ENCODE measurements around the gene PIP5K1B.

Gene PIP5K1B

DNA sequence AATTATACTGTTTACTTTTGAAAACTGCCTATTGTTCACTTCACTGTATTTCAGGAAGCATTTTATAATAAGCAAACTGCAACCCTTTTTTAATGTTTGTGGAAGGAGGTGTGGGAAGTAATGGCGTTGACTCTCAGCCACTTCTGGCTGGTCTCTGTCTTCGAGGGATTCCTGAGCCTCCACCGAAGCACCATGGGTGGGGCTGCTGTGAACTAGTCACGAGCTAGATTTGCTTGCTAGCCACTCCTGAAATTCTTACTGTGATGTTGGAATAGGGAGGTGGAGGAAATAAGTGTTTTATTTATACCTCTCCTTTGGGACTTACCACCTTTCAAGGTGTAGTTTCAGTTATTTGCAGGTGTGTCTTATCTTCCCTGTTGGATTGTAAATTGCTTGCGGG, 26.8 kb downstream of the PIP5K1B start:
- TF ChIP-seq JUND (IDR thresholded peaks at IDR 0.05; ENCODE audit: low read depth): no peak
- in situ Hi-C loops (cut with HindIII; ENCODE audit: low pct_unique_long_range_greater_than_20kb, low sequenced_read_pairs): no loop called here
- no peak for DNase-seq (ENCODE audit: low read depth in 1 of 2, low spot score in 1 of 2)

DNA sequence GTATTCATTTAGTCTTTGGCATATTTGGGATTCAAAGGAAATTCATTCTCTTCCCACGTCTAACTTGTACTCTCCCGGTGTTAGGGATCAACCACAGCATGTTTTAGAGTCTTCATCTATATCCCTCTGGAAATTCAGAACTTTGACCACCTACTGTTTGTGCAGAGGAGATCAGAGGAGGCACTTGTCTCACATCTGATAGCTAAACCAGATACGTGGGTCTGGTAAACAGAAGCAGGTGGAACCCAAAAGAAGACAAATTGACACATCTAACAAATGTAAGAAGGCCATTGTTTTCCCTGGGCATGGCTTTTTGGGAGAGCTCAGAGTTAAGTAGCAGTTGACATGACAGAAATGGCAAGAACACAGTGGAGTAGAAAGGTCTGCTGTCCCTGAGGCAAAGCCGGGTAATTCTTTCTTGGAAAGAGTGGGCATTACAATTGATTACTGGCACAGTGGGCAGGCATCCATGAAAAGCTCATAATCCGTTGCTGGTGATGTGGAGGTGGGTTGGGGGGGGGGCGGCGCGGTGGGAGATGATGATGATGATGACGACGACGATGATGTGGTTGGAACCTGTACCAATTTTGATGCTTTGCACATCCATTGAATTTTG, 27.5 kb downstream of the PIP5K1B start:
- in situ Hi-C loops (cut with HindIII; ENCODE audit: low pct_unique_long_range_greater_than_20kb, low sequenced_read_pairs): no loop called here
- no peak for TF ChIP-seq JUND (IDR thresholded peaks at IDR 0.05; ENCODE audit: low read depth)
- no peak for DNase-seq (ENCODE audit: low read depth in 1 of 2, low spot score in 1 of 2)

DNA sequence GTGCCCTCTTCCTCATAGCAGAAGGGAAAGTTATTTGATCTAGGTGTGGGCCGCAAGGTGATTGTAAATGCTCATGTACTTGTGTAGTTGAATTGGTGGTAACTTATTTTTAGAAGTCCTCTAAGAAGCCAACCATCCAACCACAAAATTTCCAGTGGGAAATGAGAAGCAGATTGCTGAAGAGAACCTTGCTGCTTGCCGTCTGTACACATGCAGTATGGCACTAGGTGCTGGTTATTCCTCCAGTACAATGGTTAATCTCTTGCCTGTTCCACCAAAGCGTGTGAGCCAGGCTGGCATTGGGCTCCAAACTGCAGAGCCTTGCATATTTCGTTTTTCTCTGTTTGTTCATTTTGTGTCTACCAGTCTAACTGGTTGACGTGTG, 28.0 kb downstream of the PIP5K1B start:
- in situ Hi-C loops (cut with HindIII; ENCODE audit: low pct_unique_long_range_greater_than_20kb, low sequenced_read_pairs): no loop called here
- no peak for TF ChIP-seq JUND (IDR thresholded peaks at IDR 0.05; ENCODE audit: low read depth)
- DNase-seq (ENCODE audit: low read depth in 1 of 2, low spot score in 1 of 2): no peak

DNA sequence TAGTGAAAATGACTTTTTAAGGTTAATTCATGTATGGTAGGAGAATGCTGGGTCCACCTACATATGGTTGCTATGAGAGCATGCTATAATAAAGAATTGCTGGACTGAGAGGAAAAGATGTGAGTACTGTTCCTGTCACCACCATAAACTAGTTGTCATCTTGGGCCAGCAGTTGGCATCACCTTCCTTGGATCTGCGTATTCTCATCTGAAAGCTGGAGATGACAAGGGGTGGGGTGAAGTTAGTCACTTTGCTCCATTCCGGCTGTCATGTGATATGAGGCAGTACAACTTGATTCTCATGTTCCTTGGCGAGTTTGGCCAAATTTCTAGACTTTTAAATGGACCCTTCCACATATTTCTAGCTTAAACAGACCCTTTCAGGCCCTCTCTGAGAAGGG, 33.3 kb downstream of the PIP5K1B start:
- no peak for DNase-seq (ENCODE audit: low read depth in 1 of 2, low spot score in 1 of 2)
- in situ Hi-C loops (cut with HindIII; ENCODE audit: low pct_unique_long_range_greater_than_20kb, low sequenced_read_pairs): no loop called here
- no peak for TF ChIP-seq JUND (IDR thresholded peaks at IDR 0.05; ENCODE audit: low read depth)

DNA sequence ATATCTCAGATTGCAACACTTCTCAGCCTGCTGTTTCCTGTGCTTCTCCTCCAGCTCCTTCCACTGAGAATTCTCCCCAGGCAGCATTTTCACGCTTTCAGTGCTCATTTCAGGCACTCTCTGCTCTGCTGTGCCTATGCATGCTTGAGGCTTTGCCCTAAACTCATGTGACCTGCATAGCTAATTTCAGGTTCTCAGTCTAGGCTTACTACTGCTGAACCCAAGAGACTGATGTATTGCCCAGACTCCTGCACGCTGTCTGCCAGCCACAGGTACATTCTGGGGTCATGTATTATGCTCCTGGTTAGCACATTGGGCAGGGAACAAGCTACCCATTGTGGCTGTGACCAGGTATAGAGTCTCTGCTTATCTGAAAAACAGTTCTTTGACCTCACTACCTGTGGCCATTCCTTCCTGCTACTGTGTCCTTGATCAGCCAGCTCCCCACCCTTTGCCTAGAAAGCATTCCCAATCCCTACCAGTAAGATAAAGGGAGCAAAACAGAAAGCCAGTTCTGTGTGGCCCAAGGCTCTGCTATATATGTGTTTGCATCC, 34.7 kb downstream of the PIP5K1B start:
- in situ Hi-C loops (cut with HindIII; ENCODE audit: low pct_unique_long_range_greater_than_20kb, low sequenced_read_pairs): no loop called here

DNA sequence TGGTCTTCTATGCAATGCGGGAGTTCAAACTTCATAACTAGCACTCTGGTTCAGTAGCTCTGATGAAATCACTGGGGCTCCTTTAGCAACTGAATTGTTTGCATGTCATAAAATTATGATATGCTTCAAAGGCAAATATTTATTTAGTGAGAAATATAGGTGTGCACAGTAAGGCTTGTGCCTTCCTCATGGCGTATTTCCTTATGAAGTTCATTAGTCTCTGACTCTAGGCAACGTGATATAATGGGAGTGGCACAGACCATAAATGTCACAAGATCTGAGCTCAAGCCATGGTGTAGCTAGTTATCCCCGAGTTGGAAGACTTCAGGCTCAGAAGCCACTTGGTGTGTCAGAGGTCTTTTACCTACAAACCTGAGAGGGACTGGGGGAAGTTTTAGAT, 35.5 kb downstream of the PIP5K1B start:
- in situ Hi-C loops (cut with HindIII; ENCODE audit: low pct_unique_long_range_greater_than_20kb, low sequenced_read_pairs): no loop called here
- peak in 1 of 2 experiments; percentile 24 for DNase-seq (ENCODE audit: low read depth in 1 of 2, low spot score in 1 of 2)
- TF ChIP-seq JUND (IDR thresholded peaks at IDR 0.05; ENCODE audit: low read depth): no peak

More for the DNA sequence above, 34.7 kb downstream of the PIP5K1B start:
- no peak for TF ChIP-seq JUND (IDR thresholded peaks at IDR 0.05; ENCODE audit: low read depth)
- no peak for DNase-seq (ENCODE audit: low read depth in 1 of 2, low spot score in 1 of 2)

DNA sequence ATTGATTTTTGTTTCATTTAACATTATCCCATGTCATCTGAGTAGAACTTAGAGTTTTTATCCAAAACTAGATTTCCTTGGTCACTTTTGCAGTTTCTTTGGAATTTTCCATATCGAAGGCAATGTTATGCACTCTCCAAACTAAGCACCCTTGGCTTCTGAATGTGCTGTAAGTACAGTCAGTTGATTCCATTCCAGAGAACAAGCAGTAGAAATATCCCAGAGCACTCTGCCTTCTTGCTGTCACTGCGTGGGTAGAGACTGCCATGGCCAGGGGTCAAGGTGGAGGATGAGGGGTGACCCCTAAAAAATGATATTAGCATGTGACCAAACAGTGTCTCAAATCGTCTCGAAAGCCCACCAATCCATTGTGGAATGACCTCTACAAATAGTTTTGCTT, 36.2 kb downstream of the PIP5K1B start:
- in situ Hi-C loops (cut with HindIII; ENCODE audit: low pct_unique_long_range_greater_than_20kb, low sequenced_read_pairs): no loop called here
- DNase-seq (ENCODE audit: low read depth in 1 of 2, low spot score in 1 of 2): no peak
- no peak for TF ChIP-seq JUND (IDR thresholded peaks at IDR 0.05; ENCODE audit: low read depth)

DNA sequence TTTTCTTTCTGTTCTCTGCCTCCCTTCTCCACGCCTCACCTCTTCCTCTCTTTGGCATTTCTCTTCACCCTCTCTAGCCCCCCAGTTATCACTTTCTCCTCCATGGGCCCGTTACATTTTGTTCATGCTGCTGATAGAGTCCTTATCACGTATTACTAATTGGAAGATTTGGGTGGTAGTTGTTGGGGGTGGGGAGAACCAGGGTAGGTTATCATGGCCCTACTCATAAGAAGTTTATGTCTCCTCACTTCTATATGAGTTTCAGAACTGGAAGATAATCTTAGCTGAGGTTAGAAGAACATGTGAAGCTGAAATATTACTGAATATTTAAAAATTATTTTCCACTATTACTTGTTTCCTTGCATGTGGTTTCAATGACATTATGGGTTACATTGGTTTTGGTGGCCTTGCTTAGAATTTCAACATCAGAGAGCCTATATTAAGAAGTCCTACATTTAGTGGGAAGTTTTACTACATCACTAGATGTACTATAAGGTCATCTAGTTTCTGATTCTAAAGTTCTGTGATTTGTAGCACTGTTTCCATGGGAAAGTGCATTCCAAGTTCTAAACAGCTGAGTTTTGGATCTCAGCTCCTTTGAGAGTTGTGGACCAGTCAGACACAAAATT, 36.8 kb downstream of the PIP5K1B start:
- no peak for DNase-seq (ENCODE audit: low read depth in 1 of 2, low spot score in 1 of 2)
- in situ Hi-C loops (cut with HindIII; ENCODE audit: low pct_unique_long_range_greater_than_20kb, low sequenced_read_pairs): no loop called here
- TF ChIP-seq JUND (IDR thresholded peaks at IDR 0.05; ENCODE audit: low read depth): no peak

DNA sequence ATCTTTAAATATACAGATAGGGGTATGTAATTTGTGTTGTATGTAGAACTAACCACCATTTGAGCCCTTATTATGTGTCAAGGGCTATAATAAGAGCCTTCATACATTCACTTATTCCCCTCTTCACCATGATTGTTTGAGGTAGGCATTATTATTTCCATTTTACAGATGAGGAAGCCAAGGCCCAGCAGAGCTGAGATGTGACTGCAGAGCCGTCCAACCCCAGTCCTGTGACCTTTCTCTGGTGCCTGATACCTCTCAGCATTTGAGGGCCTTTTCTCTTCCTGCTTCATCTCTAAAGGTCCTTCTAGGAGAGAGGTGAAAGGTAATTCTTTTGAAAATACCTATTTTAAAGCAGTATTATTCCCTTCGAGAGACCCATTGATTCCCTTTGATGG, 37.3 kb downstream of the PIP5K1B start:
- no peak for DNase-seq (ENCODE audit: low read depth in 1 of 2, low spot score in 1 of 2)
- no peak for TF ChIP-seq JUND (IDR thresholded peaks at IDR 0.05; ENCODE audit: low read depth)
- in situ Hi-C loops (cut with HindIII; ENCODE audit: low pct_unique_long_range_greater_than_20kb, low sequenced_read_pairs): no loop called here

DNA sequence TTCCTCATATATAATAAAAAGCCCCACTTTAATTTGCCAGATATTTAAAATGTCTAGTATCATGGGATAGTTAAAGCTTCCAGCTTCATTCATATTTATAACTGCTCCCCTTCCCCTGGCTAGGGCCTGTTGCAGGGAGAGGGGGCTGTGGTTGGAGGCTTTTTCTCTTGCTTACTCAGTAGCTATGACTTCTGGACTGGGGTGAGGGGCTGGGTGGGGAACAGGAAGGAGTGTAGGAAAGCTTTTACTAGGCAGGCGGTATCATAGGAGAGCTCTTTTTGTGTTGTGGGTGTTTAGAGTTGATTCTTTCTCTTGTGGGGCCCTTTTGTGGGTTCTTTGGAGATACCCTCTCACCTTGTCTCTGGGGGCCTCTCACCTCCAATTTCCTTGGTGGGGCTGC, 39.4 kb downstream of the PIP5K1B start:
- DNase-seq (ENCODE audit: low read depth in 1 of 2, low spot score in 1 of 2): no peak
- in situ Hi-C loops (cut with HindIII; ENCODE audit: low pct_unique_long_range_greater_than_20kb, low sequenced_read_pairs): no loop called here
- no peak for TF ChIP-seq JUND (IDR thresholded peaks at IDR 0.05; ENCODE audit: low read depth)

DNA sequence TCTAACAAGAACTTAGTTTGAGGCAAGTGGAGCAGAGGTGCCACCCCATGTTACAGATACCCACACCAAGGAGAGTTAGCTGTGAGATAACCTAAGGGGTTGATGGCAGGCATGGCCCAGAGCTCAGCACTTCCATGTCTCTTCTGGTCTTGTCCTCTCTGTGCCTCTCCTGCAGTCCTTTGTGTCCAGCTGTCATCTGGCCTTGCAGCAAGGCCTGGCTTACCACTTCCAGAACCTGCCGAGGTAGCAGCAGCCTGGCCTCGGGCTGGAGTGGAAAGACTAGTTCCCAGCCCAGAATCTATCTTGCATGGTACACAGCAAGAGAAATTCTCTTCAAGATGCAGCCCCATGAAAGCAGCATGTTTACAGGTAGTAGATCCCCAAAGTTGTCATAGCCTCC, 41.5 kb downstream of the PIP5K1B start:
- no peak for DNase-seq (ENCODE audit: low read depth in 1 of 2, low spot score in 1 of 2)
- in situ Hi-C loops (cut with HindIII; ENCODE audit: low pct_unique_long_range_greater_than_20kb, low sequenced_read_pairs): no loop called here
- no peak for TF ChIP-seq JUND (IDR thresholded peaks at IDR 0.05; ENCODE audit: low read depth)

DNA sequence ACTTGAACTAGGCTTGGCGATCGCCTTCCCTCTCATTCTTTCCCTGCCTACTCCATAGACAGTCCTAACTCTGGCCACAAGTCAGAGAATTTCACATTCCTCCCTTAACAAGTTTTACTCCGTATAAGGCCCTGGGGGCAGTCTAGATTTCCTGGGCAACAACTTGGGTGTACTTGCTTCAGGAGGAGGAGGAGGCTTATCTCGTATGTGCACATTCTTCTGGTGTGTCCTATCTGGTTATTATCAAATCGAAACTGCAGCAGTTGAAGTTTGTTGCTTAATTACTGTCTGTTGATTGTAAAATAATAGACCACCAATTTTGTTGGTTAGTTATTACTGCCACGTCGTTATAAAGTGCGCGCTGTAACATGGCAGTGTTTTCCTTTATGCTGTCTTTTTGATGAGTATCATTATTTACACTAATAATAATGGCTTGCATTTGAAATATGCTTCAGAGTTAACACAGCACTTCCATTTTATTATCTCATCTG, 42.0 kb downstream of the PIP5K1B start:
- in situ Hi-C loops (cut with HindIII; ENCODE audit: low pct_unique_long_range_greater_than_20kb, low sequenced_read_pairs): no loop called here
- peak in 1 of 2 experiments; percentile 46 for DNase-seq (ENCODE audit: low read depth in 1 of 2, low spot score in 1 of 2)
- no peak for TF ChIP-seq JUND (IDR thresholded peaks at IDR 0.05; ENCODE audit: low read depth)

DNA sequence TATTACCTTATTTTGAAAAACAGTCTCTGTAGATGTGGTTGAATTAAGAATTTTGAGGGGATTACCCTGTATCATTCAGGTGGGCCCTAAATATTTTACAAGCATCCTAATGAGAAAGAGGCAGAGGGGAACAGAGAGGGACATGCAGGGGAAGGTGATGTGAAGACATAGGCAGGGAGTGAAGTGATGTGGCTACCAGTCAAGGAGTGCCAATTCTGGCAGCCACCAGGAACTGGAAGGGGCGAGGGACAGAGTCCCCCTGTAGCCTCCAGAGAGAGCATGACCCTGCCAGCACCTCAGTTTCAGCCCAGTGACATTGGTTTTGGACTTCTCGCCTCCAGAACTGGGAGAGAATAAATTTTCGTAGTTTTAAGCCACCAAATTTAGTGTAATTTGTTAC, 44.1 kb downstream of the PIP5K1B start:
- DNase-seq (ENCODE audit: low read depth in 1 of 2, low spot score in 1 of 2): no peak
- no peak for TF ChIP-seq JUND (IDR thresholded peaks at IDR 0.05; ENCODE audit: low read depth)
- in situ Hi-C loops (cut with HindIII; ENCODE audit: low pct_unique_long_range_greater_than_20kb, low sequenced_read_pairs): no loop called here

Measured in T47D (cell line).